ENCODE data around the gene ADTRP.

GRCh38 chr6:11754625-11755271, 23.9 kb downstream of the ADTRP start:
- TF ChIP-seq POLR2A (IDR thresholded peaks at IDR 0.05): no peak
- TF ChIP-seq CTCF (IDR thresholded peaks at IDR 0.05): no peak

Data from tibial nerve (tissue), 3 donors.